T-helper 1 cell (primary cell): ENCODE measurements around the gene PHLDA2.

Experiments
- DNase-seq, 5 donors: peaks; one replicate each; pipeline ENCODE4 v3.0.0-alpha.2; 2012 to 2020

Gene PHLDA2

DNA sequence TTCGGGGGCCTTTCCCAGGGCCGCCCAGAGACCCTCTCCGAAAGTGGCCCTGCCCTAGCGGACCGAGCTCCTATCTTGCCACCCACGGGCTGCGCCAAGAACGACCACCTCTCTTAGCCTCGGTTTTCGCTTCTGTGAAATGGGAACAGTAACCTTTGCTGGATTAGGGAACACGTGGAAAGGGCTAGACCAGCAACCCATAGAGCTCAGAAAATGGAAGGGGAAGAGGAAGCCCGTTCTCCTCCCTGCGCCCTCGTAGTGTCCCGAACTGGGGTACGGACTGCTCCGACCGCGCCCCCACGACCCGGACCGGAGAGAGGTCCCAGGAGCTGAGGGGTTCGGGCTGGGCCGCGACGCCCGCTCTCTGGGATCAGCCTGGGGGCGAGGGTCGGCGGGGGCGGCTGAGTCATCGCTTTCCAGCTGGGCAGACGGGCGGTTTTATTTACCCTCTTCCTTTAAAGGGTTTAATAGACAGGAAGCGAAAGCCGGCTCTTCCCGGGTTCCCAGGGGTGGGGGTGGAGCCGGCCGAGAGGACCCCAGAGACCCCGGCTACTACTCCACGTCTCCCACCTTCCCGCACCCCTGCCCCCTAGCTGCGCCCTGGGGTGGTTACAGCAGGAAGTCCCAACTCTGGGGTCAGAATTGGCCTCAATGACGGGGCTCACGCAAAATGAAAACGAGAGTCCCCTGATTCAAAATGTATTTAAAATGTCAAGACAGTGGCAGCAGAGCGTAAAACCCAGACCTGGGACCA, 907 bp upstream of the PHLDA2 start:
- peak in 1 of 5 donors; percentile 51 for DNase-seq

DNA sequence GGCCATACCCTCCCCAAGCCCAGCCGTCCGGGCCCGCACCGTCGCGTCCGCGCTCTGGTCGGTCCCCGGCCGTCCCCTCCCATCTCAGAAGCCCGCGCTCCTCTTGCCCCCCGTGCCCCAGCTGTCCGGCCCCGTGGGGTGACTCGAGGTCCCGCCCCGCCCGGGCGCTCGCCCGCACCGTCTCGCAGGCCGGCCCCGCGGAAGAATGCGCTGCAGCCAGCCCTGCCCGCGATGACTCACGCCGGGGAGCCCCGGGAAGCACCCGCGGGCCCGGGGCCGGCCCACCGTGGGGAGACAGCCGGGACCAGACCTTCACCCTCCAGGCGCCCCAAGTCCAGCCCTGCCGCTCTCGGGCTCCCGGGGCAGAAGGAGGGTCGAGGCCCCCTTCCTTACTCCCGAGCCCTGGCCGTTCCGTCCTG, 320 bp upstream of the PHLDA2 start:
- peak in 2 of 5 donors; percentile 30 to 31 for DNase-seq

GRCh38 chr11:2927851-2928604, 1.2 kb downstream of the PHLDA2 start:
- no peak for DNase-seq

- DNase-seq = no peak
Measured at GRCh38 chr11:2927121-2927800, 2.0 kb downstream of the PHLDA2 start.

DNA sequence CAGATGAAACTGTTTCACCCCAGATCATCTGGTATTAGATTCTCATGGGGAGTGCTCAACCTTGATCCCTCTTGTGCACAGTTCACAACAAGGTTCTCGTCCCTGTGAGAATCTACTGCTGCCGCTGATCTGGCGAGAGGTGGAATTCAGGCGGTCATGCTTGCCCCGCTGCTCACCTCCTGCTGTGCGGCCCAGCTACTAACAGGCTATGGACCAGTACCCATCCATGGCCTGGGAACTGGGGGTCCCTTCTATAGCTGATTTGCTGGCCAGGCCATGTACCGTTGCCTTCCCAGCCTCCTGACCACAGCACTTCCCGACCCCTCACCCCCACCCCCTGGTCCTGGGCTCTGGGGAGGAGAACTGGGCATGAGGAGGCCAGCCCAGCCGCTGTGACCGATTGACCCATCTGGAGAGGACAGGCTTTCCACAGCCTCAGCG, 2.6 kb downstream of the PHLDA2 start:
- no peak for DNase-seq

- DNase-seq = no peak
Measured at GRCh38 chr11:2924821-2925675, 4.2 kb downstream of the PHLDA2 start.

- no peak for DNase-seq
Measured at GRCh38 chr11:2924381-2924780, 4.8 kb downstream of the PHLDA2 start.

DNA sequence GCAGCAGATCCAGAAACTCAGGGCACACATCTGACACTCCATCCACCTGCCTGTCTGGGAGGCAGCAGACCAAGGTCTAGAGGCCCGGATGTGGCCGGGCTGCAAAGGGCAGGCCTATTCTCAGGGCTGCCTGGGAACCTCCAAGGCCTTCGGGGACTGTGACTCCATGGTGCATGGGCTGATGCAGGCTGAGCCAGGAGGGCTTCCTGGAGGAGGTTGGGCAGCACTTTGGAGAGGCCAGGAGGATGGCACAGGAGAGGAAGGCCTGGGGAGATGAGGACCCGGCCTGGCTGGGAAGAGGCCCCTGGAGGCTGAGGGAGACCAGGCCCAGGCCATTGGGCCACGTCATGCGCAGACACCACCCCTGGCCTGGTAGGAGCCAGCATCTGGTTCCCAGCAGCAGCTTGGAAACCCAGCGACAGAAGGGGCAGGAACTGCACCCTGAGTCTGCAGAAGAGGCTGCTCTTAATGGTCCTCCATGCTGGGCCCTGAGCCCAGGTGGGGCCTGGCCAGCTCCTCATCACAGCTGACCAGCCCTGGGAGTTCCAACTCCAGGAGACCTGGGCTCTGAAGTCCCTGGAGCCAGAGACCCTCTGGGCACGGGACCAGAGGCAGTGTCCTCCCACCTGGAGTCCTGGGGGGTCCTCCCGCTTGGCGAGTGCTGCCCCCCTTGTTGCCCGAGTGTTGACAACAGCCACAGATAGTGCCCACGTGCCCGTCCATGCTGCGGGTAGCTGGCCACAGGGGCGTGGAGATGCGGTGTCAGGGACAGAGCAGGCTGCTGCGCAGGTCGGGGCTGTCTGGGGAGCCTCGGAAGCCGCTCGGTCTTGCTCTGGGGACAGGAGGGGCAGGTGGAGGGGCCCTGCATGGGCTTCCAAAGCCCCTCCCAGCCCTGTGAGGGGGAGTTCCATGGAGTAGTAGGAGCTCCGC, 5.5 kb downstream of the PHLDA2 start:
- no peak for DNase-seq

DNA sequence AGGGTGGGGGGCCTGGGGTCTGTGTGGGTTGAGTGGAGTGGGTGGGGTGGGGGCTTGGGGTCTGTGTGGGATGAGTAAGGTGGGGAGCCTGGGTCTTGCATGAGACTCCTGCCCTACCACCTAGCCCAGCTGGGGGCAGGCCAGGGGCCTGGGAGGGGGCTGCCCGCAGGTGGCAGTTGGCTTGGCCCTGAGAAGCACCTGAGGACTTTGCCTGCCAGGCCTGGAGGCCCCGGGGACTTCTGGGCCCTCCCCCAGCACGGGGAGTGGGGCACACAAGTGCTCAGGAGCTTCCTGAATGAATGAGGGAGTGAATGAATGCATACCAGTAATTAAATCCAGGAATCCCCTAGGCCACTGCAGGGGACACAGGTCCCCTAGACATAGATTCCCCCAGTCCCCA, 6.6 kb downstream of the PHLDA2 start:
- no peak for DNase-seq

DNA sequence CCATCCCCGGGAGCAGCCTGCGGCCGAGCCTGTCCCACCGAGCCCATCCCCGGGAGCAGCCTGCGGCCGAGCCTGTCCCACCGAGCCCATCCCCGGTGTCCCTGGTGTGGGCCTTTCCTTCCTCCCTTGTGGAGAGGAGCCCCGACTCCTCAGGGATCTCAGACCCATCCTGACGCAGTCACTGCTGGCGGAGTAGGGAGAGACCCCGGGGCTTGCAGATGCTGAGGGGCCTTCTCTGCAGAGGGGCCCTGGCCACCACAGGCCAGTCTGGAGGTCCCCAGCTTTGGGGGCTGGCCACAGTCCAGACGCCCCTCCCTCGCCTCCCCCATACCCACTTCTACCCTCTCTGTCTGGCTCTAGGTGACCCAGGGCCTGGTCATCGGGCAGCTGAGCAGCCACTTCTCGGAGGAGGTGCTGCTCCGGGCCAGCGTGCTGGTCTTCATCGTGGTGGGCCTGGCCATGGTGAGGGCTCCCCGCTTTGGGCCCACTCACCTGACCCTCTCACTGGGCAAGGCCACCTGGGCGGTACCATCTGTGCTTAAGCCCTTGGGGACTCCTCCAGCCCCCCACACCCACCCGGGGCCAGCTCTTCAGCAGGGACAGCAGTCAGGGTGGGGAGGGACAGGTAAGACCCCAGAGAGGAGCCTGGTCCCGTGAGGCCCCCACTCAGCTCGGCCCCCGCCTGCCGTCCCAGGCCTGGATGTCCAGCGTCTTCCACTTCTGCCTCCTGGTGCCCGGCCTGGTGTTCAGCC, 7.3 kb downstream of the PHLDA2 start:
- no peak for DNase-seq

DNA sequence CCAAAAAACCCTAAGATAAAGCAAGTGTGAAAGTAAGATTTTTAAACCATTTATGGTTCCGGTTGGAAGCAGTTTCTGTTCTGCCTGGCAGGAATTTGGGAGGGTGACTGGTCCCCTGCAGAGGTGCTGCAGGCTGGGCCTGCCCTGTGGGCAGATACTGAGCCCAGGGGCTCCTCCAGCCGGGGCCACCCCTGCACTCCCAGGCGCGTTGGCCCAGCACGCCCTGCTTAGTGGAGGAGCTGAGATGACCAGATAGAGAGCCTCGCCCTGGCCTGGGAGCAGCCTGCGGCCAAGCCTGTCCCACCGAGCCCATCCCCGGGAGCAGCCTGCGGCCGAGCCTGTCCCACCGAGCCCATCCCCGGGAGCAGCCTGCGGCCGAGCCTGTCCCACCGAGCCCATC, 8.0 kb downstream of the PHLDA2 start:
- DNase-seq = no peak

- DNase-seq = no peak
Measured at GRCh38 chr11:2920343-2920742, 8.9 kb downstream of the PHLDA2 start.

GRCh38 chr11:2919837-2920236, 9.4 kb downstream of the PHLDA2 start:
- no peak for DNase-seq

DNA sequence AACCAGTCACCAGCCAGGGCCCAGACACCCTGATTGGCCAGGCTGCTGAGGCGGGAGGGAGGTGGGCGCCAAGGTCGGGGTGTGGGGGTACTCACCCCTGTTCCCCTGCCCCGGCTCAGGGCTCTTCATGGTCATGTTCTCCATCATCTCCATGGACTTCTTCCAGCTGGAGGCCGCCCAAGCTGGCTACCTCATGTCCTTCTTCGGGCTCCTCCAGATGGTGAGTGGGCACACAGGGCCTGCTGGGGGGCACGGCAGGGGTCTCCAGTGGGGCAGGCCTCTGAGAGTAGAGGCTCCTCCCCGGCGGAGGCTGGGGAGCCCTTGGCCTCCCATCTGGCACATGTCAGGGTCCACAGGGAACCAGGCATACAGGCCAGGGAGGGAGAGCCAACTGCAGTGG, 10.0 kb downstream of the PHLDA2 start:
- no peak for DNase-seq

DNA sequence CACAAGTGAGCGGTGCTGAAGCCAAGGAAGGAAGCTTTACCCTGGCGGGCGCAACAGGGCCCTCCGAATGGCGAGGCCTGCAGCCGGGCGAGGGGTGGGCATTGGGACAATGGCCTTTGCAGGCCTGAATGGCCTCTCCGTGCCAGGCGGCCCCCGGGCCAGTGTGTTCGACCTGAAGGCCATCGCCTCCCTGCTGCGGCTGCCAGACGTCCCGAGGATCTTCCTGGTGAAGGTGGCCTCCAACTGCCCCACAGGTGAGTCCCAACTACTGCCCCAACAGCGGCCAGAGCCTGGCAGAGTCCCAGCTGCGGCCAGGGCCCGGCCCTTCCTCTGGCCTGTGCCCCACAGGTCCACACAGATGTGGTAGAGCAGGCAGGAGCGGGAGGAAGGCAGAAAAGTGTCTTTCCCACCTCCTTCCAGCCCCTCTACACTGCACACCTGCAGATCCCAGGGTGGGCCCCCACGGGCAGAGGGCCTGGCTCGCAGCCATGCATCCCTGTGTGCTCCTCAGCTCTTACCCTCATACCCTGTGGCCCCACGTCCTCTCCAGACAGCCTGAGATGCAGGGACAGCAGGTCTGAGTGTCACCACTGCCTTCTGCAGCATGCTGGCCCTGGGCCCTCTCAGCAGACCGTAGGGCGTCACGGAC, 11.3 kb downstream of the PHLDA2 start:
- no peak for DNase-seq

GRCh38 chr11:2916892-2917645, 12.2 kb downstream of the PHLDA2 start:
- DNase-seq = no peak

GRCh38 chr11:2916114-2916891, 12.9 kb downstream of the PHLDA2 start:
- DNase-seq = no peak

DNA sequence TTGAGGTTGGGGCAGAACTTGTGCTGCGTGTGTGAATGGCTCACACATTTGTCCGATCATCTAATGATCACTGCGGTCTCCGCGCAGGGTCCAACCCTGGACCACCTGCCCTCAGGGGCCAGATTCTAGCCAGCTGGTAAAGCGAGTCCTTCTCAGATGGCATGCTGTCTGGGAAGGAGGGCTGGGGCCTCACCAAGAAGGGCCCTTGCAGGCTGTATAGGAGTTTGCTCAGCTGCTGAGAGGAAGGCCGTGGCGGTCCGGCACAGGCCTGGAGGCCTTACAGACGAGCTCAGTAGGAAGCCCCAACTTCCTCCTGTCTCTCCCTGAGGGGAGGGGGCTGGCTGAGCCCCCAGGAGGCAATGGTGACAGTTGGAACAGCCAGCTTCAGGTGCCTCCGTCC, 13.7 kb downstream of the PHLDA2 start:
- DNase-seq = no peak
